SK-N-MC (cell line): Measurements from ENCODE around the gene ZMAT2.

Experiments
- EZH2 ChIP-seq: fragments of 200-600 bp; sonication (generic); IDR thresholded peaks from one replicate; pipeline ENCODE4 v1.6.1; 2017; ENCODE audit warnings: antibody characterized with exemption
- POLR2AphosphoS5 ChIP-seq: IDR thresholded peaks from 2 replicates; pipeline ENCODE4 v1.6.1; 2012; ENCODE audit warnings: mild to moderate bottlenecking, low read depth, low read length, borderline replicate concordance

- TF ChIP-seq EZH2 (no peak), POLR2AphosphoS5 (no peak)
These were observed 11.5 kb downstream of the ZMAT2 start for GRCh38 chr5:140711794-140712193.
